Right renal cortex interstitium (tissue), 3 donors: ENCODE measurements around the gene DEPDC4. TPM values are rescaled to one million over a fixed set of nuclear protein-coding genes. Genes with fewer than 3 reads are reported as not detected.
"Not testable (repeated sequence)": the region's sequence is repeated elsewhere in the genome, so short reads cannot be mapped to it uniquely, and the experiment has no call there.

Experiments
- DNase-seq, 3 donors: peaks; one replicate each; pipeline ENCODE4 v3.0.0-alpha.2; 2013; ENCODE audit warnings: low read depth in 3 of 3, low spot score in 2 of 3
- polyA plus RNA-seq, 3 donors: library from polyadenylated mRNA; unstranded; fragments of 120-200 nt; gene quantifications; one replicate each; pipeline ENCODE4 v1.2.1, GENCODE V29; 2013; ENCODE audit not compliant: insufficient read length in 3 of 3

The DEPDC4 gene
- polyA plus RNA-seq, 3 donors: 5.2 to 5.6 (median 5.3) TPM

DNA sequence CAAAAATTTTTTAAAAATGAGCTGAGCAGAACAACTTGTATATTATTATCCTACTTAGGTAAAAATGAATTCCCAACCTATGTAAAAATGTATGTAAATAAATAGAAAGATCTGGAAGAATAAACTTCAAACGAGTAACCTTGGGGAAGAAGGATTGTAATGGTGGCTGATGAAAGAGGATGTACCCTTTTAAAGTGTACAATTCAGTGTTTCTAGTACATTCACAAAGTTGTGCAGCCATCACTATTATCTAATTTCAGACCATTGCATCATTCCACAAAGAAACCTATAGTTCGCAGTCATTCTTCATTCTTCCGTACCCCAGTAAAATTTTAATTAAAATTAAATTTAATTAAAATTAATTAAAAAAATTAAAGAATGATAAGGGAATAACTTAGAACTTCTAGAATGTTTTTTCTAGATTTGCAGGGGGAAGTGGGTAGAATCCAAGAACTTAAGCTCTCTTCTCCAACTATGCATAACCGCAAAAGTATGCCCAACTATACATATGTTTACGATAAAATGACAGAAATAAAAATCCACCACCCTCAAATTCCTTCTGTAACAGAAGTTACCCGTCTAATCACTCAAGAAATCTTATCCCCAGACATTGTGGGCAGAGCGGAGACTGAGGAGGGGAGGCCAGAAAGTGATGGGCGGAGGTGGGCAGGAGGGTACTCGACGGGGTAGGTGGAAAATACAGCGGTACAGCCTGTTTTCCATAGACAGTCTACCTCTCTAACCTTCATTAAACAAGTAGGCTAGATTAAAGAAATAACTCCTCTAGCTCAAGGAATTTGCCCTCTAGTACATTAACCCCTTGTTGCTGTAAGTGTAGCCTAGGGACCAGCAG lies 921 bp downstream of the DEPDC4 start:
- no peak for DNase-seq

DNA sequence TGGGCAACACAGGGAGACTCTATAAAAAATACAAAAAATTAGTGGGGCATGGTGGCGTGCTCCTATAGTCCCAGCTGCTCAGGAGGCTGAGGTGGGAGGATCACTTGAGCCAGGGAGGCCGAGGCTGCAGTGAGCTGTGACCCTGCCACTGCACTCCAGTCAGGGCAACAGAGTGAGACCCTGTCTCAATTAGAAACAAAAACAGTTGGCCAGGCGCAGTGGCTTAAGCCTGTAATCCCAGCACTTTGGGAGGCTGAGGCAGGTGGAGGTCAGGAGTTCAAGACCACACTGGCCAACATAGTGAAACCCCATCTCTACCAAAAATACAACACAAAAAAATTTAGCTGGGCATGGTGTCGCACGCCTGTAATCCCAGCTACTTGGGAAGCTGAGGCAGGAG lies 1.8 kb downstream of the DEPDC4 start:
- not testable (repeated sequence) for DNase-seq

DNA sequence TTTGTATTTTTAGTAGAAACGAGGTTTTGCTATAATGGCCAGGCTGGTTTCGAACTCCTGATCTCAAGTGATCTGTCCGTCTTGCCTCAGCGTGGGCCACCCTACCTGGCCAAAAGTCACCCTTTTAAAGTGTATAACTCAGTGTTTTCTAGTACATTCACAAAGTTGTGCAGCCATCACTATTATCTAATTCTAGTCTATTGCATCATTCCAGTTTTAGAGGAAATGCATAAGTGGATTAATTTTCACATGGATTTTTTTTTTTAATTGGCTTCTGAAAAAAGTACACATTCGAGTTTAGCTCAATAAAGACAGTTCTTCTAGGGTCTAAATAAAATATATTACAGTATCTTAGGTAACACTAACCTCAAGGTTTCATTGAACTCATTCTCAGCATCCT lies 3.7 kb downstream of the DEPDC4 start:
- DNase-seq: no peak

DNA sequence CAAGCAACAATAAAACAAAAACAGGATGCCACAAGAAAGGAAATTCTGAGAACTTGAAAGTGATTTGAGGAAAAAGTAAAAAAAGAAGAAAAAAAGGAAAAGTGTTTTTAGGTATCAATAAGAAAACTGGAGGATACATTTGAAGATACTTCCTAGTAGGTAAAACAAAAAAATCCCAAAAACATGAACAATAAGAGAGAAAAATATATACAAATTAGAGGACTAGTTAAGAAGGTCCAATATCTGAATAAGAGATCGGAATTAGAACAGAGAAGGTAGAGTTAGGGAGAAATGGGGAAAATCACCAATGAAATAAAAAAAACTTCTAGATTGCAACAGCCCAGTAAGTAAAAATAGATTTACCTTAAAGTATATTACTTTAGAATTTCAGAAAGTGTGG lies 8.8 kb downstream of the DEPDC4 start:
- DNase-seq: no peak

DNA sequence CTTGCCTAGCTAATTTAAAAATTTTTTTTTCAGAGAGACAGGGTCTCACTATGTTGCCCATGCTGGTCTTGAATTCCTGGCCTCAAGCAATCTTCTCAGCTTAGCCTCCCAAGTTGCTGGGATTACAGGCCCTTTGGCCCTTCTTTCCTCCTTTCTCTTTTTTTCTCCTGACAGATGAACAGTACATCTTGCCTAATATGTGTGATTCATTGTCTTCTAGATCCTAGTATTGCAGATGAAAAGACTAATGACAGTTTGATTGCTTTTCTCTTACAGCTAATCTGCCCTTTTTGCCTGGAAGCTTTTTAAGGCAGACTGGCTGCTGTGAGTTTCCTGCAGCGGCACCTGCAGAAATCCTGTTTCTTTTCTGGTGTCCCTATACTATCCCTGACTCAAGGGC lies 12.0 kb downstream of the DEPDC4 start:
- no peak for DNase-seq

DNA sequence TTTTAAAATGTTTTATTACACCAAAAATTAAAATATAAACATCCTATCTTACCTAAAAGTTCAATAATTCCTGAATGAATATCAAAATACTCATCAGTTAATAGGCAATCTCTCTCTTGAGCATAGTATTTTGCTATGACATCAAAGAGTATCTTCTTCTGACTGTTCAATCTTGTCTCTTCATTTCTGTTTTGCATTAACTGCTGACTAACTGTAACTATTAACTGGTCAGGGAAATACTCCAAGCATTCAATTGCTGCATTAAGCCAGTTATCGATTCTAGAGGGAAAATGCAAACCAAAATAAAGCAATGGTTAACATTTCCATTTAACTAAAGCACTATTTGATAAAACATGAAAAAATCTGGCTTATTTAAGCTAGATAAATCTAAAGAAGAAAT lies 13.4 kb downstream of the DEPDC4 start:
- no peak for DNase-seq

DNA sequence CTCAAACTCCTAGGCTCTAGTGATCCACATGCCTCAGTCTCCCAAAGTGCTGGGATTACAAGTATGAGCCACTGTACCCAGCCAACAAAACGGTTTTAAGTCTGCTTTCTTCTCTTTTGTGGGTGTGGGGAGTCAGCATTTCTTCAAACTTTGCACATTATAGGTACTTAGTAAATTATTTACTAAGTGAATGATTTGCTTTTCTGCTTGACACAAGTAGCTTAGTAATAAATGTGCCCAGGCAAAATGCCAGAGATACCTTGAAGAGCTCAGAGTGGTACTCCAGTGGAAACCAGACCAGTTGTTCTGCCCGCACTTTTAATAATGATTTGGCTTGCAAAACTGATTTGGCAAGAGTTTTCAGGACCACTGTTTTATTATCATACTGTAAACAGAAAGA lies 15.0 kb downstream of the DEPDC4 start:
- DNase-seq: peak; percentile 25 to 44 (median 38)

DNA sequence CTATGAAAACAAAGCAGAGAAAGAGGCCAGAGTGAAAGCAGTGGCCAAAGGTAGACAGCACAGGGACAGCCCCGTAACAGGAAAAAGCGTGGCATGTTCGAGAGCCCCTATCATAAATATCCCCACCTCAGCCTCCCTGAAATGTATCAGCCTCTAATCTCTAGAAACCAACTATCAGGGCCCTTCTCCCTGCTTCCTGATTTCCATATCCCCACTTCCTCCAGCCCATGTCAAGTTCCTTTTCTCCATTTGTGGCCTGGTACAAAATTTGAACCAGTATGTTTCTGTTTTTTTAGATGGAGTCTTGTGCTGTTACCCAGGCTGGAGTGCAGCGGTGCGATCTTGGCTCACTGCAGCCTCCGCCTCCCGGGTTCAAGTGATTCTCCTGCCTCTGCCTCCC lies 16.9 kb downstream of the DEPDC4 start:
- DNase-seq: no peak

DNA sequence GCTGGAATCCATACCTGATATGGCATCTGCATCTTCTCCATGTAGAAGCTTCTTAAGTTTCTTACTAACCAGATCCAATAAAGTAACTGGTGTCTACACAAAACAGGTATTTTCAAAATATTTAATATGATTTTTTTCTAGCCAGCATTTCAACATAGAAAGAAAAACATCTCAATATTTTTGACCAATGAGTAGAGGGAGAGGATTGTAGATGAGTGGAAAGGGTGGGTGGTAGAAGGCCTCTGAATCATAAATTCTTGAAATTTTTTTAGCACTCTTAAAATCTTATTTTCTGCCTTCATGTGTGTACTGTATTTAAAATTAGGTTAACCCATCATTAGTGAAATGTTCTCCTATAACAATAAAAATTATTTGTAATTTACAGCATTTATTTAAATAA lies 18.0 kb downstream of the DEPDC4 start:
- DNase-seq: no peak

DNA sequence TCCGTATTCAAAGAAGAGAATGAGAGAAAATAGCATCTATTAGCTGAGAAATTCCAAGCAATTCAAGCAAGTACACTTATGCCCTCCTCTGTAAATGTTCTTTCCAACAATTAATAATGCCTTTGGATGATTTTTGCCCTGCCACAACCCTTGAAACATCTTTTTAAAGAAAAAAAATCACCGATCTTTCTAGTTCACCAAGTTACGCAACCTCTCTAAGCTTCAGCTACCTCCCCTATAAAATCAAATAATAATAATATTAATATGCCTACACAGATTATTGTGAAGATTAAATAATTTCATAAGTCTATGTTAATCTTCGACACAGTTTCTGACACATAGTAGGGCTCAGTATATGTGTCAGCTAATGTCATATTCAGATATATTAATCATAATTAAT lies 19.1 kb downstream of the DEPDC4 start:
- DNase-seq: no peak

DNA sequence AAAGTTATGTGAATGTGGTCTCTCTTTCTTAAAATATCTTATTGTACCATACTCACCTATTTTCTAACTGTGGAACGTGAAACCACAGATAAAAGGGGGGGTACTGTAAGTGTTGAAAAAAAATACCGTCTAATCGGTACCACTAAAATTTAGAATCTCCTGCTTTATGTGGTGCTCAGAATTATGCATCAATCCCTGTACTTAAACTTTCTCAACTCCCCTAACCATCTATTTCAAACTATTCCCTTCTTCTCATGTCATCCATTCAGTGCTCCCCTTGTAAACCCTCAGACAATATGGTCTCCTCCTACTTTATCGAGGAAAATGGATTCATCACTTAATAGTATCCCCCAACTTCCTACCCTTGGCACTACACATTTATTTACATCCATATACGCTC lies 23.7 kb downstream of the DEPDC4 start:
- no peak for DNase-seq

DNA sequence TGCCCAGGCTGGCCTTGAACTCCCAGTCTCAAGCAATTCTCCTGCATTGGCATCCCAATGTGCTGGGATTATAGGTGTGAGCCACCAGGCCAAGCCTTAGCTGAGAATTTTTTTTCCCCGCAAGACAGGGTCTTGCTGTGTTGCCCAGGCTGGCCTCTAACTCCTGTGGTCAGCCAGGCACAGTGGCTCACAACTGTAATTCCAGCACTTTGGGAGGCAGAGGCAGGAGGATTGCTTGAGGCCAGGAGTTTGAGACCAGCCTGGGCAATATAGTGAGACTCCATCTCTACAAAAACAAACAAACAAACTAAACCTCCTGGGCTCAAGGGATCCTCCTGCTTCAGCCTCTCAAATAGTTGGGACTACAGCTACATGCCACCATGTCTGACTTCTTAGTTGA lies 27.3 kb downstream of the DEPDC4 start:
- DNase-seq: no peak

DNA sequence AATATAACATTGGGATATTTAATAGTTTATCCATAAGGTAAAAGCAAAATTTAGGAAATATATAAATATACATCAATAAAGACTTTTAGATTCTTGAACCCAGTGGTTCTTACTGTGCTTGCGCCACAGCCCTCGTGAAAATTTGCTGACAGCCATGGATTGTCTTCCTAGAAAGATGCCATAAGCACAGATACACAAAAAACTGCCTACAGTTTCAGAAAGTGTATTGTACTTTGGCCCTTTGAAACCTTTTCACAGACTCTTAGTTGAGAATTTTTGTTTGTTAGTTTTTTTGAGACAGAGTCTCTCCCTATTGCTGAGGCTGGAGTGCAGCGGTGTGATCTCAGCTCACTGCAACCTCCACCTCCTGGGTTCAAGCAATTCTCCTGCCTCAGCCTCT lies 28.1 kb downstream of the DEPDC4 start:
- DNase-seq: no peak

DNA sequence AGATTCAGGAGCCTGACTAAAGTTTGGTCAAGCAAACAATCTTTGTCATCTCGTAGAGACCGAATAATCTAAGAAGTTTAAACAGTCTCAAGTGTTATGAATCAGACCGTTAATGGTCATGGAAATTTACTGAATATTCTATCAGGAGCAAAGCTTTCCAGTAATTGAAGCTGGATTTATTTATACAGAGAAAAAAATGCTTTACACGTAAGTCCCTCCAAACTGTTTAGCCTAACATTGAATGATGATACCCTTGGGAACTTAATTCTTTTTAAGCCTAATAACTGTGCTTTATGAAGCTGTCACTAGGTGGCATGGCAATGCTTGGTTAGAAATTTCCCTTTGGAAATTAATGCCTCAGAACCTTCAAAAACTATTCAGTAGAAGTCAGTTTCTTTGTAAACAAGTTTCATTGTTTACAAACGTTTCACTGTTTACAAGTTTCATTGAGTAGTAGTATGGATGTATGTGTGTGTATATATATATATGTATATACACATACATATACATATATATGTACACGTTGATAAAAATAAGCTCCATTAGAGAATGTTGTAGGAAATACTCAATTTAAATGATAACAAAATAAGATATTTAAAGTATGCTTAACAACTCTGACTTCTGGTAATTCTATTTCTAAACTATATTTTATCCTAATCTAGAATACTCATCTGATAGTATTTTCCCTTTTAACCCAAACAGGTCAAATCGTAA lies 32.1 kb downstream of the DEPDC4 start:
- DNase-seq: peak; percentile 31 to 33 (median 33)

DNA sequence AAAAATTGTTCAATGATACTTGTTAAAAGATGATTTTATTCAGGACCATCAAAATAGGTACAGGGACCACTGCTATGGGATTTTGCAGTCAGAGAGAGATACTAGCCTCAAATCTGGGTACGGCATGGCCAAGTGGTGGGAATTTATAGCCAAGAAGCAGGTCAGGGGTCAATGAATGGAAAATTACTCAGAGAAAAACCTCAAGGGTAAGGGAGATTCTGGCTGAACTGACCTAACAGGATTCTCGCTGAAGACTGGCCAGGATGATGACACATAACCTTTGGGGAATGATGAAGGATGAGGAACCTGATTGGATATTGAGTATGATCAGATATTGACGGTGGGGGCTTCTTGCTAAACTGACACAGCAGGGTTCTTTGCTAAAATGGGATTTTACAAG lies 32.7 kb downstream of the DEPDC4 start:
- no peak for DNase-seq

DNA sequence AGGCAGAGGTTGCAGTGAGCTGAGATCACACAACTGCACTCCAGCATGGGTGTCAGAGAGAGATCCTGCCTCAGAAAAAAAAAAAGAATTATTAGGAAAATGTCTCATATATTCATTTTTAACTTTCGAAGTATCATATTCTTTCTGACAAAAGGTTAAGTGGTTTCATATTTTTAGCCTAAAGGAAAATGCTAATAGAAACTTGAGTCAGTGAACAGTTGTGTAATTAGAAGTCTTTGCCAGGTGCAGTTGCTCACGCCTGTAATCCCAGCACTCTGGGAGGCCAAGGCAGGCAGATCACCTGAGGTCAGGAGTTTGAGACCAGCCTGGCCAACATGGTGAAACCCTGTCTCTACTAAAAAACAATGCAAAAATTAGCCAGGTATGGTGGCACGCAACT lies 35.0 kb downstream of the DEPDC4 start:
- not testable (repeated sequence) for DNase-seq

DNA sequence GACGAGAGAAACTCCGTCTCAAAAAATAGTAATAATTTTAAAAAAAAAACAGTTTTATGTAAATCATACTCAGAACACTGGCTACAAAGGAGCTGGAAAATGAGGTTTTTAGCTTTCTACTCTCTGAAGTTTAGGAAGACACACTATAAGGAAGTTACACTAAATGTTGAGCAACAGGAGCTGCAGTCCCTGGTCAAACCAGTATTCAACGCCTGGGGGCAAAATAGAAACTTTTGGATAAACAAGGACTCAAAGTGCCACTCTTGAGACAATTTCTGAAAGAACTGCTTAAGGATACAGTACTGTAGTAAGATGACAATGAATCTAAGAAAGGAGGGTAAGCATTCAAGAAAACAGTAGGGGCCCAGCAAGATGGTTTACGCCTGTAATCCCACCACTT lies 37.0 kb downstream of the DEPDC4 start:
- no peak for DNase-seq

DNA sequence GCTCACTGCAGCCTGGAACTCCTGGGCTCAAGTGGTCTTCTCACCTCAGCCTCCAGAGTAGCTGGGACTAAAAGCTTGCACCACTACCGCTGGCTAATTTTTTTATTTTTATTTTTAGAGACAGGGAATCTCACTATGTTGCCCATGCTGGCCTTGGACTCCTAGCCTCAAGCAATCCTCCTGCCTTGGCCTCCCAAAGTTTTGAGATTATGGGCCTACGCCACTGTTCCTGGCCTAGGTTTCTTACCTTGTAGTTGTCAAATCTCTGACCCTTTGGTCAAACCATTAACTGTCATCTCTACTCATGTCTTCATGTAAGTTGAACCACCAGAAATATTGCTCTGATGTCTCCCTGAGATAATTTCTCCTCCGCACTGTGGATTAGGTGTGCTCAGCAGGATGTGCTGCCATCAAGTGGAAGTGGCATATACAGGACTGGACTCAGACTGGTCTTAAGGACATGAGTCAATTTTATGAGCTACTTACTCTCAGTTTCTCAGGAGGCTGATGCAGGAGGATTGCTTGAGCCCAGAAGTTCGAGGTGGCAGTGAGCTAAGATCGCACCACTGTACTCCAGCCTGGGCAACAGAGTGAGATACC lies 37.7 kb downstream of the DEPDC4 start:
- DNase-seq: no peak

DNA sequence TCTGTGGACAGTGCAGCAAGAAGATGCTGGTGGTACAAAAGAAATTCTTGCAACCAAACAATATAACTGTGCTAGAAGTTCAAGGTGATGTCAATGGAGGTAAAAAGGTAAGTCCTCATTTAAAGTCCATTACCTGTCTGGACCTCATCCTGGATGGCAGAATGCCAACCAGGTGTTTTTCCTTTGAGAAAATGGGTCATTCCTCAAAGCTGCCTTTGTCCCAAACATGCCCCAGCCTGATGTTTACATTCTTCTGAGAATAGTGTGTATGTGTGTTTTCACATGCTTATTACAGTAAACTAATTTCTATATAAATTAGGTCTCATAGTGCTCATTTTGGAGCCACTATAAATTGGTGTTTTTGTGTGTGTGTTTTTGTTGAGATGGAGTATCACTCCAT lies 41.4 kb downstream of the DEPDC4 start:
- DNase-seq: no peak

DNA sequence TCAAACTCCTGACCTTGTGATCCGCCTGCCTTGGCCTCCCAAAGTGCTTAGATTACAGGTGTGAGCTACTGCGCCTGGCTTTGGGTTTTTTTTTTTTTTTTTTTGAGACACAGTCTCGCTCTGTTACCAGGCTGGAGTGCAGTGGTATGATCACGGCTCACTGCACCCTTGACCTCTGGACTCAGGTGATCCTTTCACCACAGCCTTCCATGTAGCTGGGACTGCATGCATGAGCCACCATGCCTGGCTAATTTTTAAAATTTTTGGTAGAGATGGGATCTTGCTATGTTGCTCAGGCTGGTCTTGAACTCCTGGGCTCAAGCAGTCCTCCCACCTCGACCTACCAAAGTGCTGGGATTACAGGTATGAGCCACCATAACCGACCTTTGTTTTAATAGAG lies 44.7 kb downstream of the DEPDC4 start:
- not testable (repeated sequence) for DNase-seq

DNA sequence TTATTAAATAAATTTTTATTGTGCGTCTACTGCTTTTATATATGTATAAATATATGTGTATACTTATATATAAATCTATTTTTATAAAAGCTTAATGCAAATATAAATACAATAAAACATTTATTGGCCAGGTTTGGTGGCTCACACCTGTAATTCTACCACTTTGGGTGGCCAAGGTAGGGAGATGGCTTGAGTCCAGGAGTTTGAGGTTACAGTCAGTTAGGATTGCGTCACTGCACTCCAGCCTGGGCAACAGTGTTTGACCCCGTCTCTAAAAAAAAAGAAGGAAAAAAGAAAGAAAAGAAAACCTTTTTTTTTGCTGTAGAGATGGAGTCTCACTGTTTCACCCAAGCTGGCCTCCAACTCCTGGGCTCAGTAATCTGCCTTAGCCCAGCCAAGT lies 45.4 kb downstream of the DEPDC4 start:
- DNase-seq: no peak
